Dedifferentiated amniotic fluid mesenchymal stem cell (primary cell): ENCODE measurements around the gene WRAP53.

Source experiments
- DNase-seq: peaks from one replicate; pipeline ENCODE4 v3.0.0-alpha.2; 2016; ENCODE audit errors: extremely low spot score

Gene WRAP53

DNA sequence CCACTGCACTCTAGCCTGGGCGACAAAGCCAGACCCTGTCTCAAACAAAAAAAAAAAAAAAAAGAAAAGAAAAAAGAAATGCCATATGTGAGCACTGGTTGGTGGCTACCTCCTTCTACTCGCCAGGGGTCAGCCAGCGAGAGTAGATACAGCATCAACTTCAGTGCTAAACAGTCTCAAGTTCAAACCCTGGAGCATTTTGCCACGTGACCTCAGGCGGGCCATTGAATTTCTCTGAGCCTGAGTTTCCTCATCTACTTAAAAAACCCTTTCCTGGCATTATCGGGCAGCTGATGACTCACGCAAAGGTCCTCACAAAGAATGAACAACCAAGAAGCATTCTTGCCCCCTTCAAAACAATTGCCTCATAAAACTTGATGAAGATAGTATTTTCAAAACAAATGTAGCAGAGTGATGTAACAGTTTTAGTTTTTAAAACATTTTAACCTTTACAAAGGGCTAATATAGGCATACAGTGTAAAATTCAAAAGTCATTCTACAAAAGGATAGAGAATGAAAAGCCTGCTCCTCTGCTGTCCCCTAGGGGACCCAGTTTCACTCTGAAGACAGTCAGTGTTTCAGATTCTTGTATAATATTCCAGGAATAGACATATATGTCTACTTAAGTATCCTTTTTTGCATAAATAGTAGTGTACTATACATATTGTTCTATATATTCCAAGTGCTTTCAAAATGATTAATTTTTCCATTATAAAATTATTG, 57.6 kb downstream of the WRAP53 start:
- DNase-seq: peak; percentile 80

- peak; percentile 30 for DNase-seq
Observed at GRCh38 chr17:7747635-7748071, 59.4 kb downstream of the WRAP53 start.

DNA sequence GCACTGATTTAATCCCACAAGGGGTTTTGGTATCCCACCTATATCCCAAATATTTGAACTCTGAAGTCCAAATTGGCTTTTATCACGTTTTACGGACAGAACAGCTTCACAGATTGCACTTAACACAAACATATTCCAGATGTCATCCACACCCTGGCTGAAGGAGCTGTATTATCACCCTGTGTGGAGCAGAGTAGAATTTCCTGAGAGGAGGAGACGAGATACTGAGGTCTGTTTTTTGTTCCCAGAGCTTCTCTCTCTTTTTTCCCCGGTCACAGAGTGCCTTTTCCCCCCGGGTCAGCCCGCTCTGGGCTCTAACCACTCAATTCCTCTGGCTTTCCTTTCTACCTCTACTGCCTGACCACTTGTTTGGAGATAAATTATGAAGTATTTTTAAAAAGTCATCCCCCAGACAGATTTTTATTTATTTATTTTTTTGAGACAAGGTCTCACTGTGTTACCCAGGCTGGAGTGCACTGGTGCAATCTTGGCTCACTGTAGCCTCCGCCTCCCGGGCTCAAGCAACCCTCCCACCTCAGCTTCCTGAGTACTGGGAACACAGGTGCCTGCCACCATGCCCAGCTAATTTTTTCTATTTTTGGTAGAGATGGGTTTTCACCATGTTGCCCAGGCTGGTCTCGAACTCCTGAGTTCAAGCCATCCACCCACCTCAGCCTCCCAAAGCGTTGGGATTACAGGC, 59.9 kb downstream of the WRAP53 start:
- no peak for DNase-seq

- peak; percentile 47 for DNase-seq
Observed at GRCh38 chr17:7750321-7750821, 62.1 kb downstream of the WRAP53 start.
